Smooth muscle cell (in vitro differentiated cells): ENCODE measurements around the gene CNKSR1. TPM values are rescaled to one million over a fixed set of nuclear protein-coding genes. Genes with fewer than 3 reads are reported as not detected.

Experiments
- DNase-seq: peaks from one replicate; lab custom pipeline; 2025; ENCODE audit not compliant: unreplicated experiment; lab: John Stamatoyannopoulos, UW
- H2AFZ ChIP-seq: fragments of 200-600 bp; sonication (generic); 2 replicates; pipeline ENCODE4 v1.6.0; 2016; ENCODE audit warnings: antibody characterized with exemption, low read depth, mild to moderate bottlenecking
- H3F3A ChIP-seq: fragments of 200-600 bp; sonication (generic); 2 replicates; pipeline ENCODE4 v1.6.0; 2017; ENCODE audit warnings: antibody characterized with exemption, low read depth
- H3K27ac ChIP-seq: fragments of 200-600 bp; sonication (generic); 2 replicates; pipeline ENCODE4 v1.5.1; 2016; ENCODE audit warnings: low read depth, mild to moderate bottlenecking
- H3K27me3 ChIP-seq: fragments of 200-600 bp; sonication (generic); 2 replicates; pipeline ENCODE4 v1.6.1; 2016; ENCODE audit warnings: low read depth, mild to moderate bottlenecking
- H3K36me3 ChIP-seq: fragments of 200-600 bp; sonication (generic); 2 replicates; pipeline ENCODE4 v1.5.1; 2016; ENCODE audit warnings: low read depth
- H3K4me1 ChIP-seq: fragments of 200-600 bp; sonication (generic); 2 replicates; pipeline ENCODE4 v1.5.1; 2016; ENCODE audit warnings: low read depth
- H3K4me2 ChIP-seq: fragments of 200-600 bp; sonication (generic); 2 replicates; pipeline ENCODE4 v1.6.0; 2016; ENCODE audit warnings: mild to moderate bottlenecking
- H3K4me3 ChIP-seq: fragments of 200-600 bp; sonication (generic); 2 replicates; pipeline ENCODE4 v1.5.1; 2016; ENCODE audit warnings: mild to moderate bottlenecking
- H3K79me2 ChIP-seq: fragments of 200-600 bp; sonication (generic); 2 replicates; pipeline ENCODE4 v1.6.0; 2016; ENCODE audit warnings: low read depth, mild to moderate bottlenecking
- H3K9ac ChIP-seq: fragments of 200-600 bp; sonication (generic); 2 replicates; pipeline ENCODE4 v1.6.0; 2016; ENCODE audit warnings: low read depth
- H3K9me3 ChIP-seq: fragments of 200-600 bp; sonication (generic); replicated peaks from 2 replicates; pipeline ENCODE4 v1.5.1; 2016; ENCODE audit warnings: low read depth
- H4K20me1 ChIP-seq: fragments of 200-600 bp; sonication (generic); 2 replicates; pipeline ENCODE4 v1.6.0; 2016; ENCODE audit warnings: low read depth
- WGBS: methylation state at CpG from one replicate; pipeline ENCODE4 v1.1.7; 2016; ENCODE audit warnings: low lambda C conversion rate; 5-methylcytosine and 5-hydroxymethylcytosine counted together
- polyA plus RNA-seq: library from polyadenylated mRNA; unstranded; fragments of >200 nt; fragmentation: Nextera tagmentation; extraction: Ambion mirVana; gene quantifications from 2 replicates; pipeline ENCODE4 v1.2.1, GENCODE V29; 2016
- total RNA-seq: library from RNA; depleted of rRNA; stranded (reverse); fragments of >200 nt; gene quantifications from 2 replicates; pipeline ENCODE4 v1.2.3, GENCODE V29; 2014
- TF ChIP-seq, protein P1 (sequence below): fragments of 200-600 bp; sonication (generic); IDR thresholded peaks from 2 replicates; pipeline ENCODE4 v1.5.1; 2017; ENCODE audit warnings: borderline replicate concordance, mild to moderate bottlenecking, antibody characterized with exemption; ENCODE audit not compliant: insufficient read depth, poor library complexity, severe bottlenecking

The CNKSR1 gene
- total and polyA plus RNA-seq, 2 experiments from 2014 or later: 1.4 to 6.6 TPM

DNA sequence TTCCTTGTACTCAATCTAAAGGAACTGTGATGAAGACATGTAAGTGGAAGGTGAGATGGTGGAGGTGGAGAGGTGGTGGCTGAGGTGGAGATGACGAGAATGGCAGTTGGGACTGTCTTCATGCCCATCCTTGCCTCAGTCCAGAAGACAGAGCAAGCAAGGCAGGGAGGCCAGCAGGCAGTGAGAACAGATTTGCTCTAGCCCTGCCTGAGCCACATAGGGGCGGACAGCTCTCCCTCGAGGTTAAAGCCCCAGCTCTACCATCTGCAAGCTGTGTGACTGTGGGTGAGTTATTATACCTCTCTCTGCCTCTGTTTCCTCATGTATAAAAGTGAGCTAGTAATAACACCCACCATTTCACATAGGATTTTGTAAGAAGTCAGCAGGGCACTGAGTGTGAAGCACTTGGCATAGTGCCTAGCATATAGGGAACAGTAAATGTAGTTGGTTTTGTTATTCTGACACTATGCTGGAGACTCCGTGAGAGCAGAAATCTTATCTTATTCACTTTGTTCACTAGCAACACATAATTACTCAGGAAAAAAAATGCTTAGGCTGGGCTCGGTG is 23.2 kb upstream of the CNKSR1 start:
- no peaks in the 10 kb centered on the region for H3K9me3 ChIP-seq
- no peak overlapping the region for H3K27ac ChIP-seq

DNA sequence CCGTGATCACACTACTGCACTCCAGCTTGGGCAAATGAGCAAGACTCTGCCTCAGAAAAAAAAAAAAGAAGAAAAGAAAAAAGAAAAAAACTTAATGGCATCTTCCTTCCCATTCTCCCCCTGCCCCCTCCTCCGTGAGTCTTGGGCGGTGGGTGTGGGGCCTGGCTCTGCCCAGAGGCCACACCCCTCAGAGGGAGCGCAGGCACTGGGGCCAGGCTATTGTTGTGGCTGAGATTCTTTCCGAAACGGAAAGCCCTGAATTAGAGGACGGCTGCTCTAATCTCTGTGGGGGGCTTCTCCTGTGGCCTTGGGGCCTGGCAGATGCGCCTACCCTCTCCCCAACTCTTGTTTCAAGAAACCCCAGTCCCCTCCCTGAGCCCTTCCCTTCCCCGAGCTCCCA is 22.5 kb upstream of the CNKSR1 start:
- TF ChIP-seq, protein P1, sequence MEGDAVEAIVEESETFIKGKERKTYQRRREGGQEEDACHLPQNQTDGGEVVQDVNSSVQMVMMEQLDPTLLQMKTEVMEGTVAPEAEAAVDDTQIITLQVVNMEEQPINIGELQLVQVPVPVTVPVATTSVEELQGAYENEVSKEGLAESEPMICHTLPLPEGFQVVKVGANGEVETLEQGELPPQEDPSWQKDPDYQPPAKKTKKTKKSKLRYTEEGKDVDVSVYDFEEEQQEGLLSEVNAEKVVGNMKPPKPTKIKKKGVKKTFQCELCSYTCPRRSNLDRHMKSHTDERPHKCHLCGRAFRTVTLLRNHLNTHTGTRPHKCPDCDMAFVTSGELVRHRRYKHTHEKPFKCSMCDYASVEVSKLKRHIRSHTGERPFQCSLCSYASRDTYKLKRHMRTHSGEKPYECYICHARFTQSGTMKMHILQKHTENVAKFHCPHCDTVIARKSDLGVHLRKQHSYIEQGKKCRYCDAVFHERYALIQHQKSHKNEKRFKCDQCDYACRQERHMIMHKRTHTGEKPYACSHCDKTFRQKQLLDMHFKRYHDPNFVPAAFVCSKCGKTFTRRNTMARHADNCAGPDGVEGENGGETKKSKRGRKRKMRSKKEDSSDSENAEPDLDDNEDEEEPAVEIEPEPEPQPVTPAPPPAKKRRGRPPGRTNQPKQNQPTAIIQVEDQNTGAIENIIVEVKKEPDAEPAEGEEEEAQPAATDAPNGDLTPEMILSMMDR: no peak
- no peak for DNase-seq
- Histone ChIP-seq H3K4me3 (no peak overlapping the region), H3K27me3 (peaks cover 15% of the 10 kb centered on the region), H3K27ac (no peak overlapping the region), H3K4me1 (peaks cover 21% of the 10 kb centered on the region), H2AFZ (no peak overlapping the region), H3K79me2 (no peaks in the 10 kb centered on the region), H3K9ac (no peak overlapping the region), H4K20me1 (no peaks in the 10 kb centered on the region), H3F3A (no peaks in the 10 kb centered on the region), H3K4me2 (no peak overlapping the region), H3K9me3 (no peaks in the 10 kb centered on the region), H3K36me3 (no peaks in the 10 kb centered on the region)
- 26% methylated on average over 8 of the region's 9 CpGs for WGBS

More for the DNA sequence above, 23.2 kb upstream of the CNKSR1 start:
- peaks cover 15% of the 10 kb centered on the region for H3K27me3 ChIP-seq
- H3K4me3 ChIP-seq: no peak overlapping the region
- no peaks in the 10 kb centered on the region for H3K79me2 ChIP-seq
- TF ChIP-seq, protein P1: no peak
- no peak overlapping the region for H3K9ac ChIP-seq
- no peaks in the 10 kb centered on the region for H4K20me1 ChIP-seq
- no peak for DNase-seq
- H3K36me3 ChIP-seq: no peaks in the 10 kb centered on the region
- no peak overlapping the region for H2AFZ ChIP-seq
- H3K4me2 ChIP-seq: no peak overlapping the region
- H3F3A ChIP-seq: no peaks in the 10 kb centered on the region
- 63% methylated on average over 5 of the region's 5 CpGs for WGBS
- H3K4me1 ChIP-seq: peaks cover 21% of the 10 kb centered on the region

DNA sequence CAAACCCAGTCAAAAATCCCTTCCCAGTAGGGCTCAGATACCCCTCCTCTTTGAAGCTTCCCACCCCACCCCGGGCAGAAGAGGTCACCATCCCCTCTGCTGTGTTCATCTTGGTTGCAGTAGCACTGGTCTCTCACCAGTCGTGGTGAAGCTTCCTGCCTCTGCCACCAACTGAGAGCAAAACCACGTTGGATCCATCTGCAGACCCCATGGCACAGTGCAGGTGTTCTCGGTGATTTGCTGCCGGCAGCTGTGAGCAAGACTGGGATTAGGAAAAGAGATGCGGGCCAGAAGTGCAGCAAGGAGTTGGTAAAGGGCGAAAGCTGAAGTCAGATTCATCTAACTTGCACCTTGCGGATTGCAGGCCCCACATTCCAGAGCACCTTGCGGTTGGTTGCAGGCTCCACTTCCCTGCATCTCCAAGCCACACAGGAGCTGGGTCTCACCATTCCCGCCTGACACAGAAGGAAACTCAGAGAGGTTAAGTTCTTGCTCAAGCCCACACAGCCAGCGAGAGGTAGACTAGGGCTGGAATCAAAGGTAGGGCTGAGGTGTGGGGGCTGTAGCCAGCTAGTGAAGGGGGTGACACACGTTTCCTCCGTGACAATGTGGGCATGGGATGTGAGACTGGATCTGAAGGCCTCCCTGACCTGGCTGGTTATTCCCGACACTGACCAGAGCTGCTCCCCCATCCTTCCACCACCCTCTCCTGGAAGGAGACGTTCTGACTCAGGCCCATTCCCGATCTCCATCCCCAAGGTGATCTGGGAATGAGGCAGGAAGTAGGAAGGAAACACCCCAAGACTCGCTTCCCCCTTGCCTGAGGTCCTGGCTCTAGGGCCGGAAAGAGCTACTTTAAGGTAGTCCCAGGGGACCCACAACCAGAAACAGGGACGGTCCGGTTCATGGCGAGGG is 21.7 kb upstream of the CNKSR1 start:
- H3K9ac ChIP-seq: no peak overlapping the region
- no peak overlapping the region for H3K27ac ChIP-seq
- H3K4me2 ChIP-seq: no peak overlapping the region
- H3K9me3 ChIP-seq: no peaks in the 10 kb centered on the region
- H3K36me3 ChIP-seq: no peaks in the 10 kb centered on the region
- no peaks in the 10 kb centered on the region for H4K20me1 ChIP-seq
- no peaks in the 10 kb centered on the region for H3K79me2 ChIP-seq
- no peaks in the 10 kb centered on the region for H3F3A ChIP-seq
- TF ChIP-seq, protein P1: no peak
- peaks cover 15% of the 10 kb centered on the region for H3K27me3 ChIP-seq
- DNase-seq: no peak
- H3K4me1 ChIP-seq: peaks cover 21% of the 10 kb centered on the region
- no peak overlapping the region for H3K4me3 ChIP-seq
- no peak overlapping the region for H2AFZ ChIP-seq
- 57% methylated on average over 21 of the region's 21 CpGs for WGBS
